ENCODE measurements around the gene DHRS7.

- TF ChIP-seq POLR2A (IDR thresholded peaks at IDR 0.05) (no peak), CTCF (IDR thresholded peaks at IDR 0.05) (no peak)
Observed at GRCh38 chr14:60116181-60116580, 49.0 kb downstream of the DHRS7 start.

All from upper lobe of left lung (tissue), 4 donors.